Right lobe of liver (tissue), 4 donors: ENCODE results near the gene LRMDA.

Experiments used
- POLR2A ChIP-seq: fragments of 450-650 bp; IDR thresholded peaks from one replicate; pipeline ENCODE4 v1.6.1; 2017; ENCODE audit warnings: antibody characterized with exemption, mild to moderate bottlenecking
- TF ChIP-seq, protein P1 (sequence below), 4 donors: fragments of 200-600 bp in 3 of 4; fragments of 450-650 bp in 1 of 4; IDR thresholded peaks; one replicate each; pipeline versions ENCODE4 v1.5.1 to v1.8.0; 2016 to 2022; ENCODE audit warnings: antibody characterized with exemption in 4 of 4, mild to moderate bottlenecking in 2 of 4
- donor health status: DM: no; HTN: no; CAD: no.
- donor health status: DM: no; HTN: no; CAD: no.
- donor health status: DM: no; HTN: yes; CAD: no.

DNA sequence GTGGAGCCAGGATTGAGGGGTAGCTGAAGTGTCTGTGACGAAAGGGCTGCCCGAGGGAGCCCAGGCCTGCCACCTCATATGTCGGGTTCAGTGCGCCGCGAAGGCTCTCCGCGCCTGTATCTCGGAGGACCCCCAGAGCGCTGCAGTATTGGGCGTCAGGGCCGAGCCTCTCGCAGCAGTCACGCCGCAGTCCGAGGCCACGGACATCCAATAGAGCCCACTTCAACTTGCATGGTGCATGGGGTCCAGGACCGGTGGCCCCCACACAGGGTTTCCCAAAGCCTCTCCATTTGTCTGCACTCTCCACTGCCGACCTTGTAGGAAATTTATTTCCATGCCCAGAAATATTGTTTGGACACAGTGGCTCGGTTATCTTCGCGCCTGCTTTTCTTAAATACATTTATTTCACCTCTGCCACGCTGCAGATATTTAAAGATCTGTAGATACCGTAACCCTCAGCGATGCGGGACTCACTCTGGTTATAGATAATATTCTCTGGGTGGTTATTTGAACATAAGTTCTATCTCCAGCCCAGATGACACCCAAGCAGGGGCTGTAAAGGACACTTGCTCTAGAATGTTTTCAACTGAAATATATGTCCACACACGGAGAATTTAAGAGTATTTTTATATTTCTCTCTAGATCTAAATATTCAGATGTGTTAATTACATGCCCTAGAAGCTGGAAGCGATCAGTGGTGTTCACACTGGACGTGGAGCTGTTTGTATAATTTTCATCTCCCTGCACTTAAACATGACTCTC, 24.8 kb upstream of the LRMDA start:
- no peak for TF ChIP-seq POLR2A
- TF ChIP-seq, protein P1, sequence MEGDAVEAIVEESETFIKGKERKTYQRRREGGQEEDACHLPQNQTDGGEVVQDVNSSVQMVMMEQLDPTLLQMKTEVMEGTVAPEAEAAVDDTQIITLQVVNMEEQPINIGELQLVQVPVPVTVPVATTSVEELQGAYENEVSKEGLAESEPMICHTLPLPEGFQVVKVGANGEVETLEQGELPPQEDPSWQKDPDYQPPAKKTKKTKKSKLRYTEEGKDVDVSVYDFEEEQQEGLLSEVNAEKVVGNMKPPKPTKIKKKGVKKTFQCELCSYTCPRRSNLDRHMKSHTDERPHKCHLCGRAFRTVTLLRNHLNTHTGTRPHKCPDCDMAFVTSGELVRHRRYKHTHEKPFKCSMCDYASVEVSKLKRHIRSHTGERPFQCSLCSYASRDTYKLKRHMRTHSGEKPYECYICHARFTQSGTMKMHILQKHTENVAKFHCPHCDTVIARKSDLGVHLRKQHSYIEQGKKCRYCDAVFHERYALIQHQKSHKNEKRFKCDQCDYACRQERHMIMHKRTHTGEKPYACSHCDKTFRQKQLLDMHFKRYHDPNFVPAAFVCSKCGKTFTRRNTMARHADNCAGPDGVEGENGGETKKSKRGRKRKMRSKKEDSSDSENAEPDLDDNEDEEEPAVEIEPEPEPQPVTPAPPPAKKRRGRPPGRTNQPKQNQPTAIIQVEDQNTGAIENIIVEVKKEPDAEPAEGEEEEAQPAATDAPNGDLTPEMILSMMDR (IDR thresholded peaks at IDR 0.05): no peak
